ENCODE data around the gene THBS1. TPM values are rescaled to one million over a fixed set of nuclear protein-coding genes. Genes with fewer than 3 reads are reported as not detected.

THBS1 gene
- total RNA-seq, 1 experiment from 2014 or later: 10.1 TPM

DNA sequence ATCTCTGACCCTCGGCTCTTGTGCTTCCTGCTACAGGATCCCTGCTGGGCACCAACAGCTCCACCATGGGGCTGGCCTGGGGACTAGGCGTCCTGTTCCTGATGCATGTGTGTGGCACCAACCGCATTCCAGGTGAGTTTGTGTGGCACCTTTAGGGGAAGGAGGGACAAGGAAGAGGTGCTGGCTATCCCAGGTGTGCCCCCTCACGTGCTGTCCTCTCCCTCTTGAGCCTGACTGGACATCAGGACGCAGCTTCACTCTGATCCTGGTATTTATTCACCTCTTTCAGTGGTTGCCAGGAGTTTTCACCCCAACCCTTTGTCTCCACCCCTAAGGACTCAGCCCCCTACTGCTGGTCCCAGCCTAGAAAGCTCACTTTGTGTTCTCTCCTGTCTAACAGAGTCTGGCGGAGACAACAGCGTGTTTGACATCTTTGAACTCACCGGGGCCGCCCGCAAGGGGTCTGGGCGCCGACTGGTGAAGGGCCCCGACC, 960 bp downstream of the THBS1 start:
- peak; percentile 74 for DNase-seq
- Histone ChIP-seq H3K4me3 (ENCODE audit: insufficient read depth, low read depth, low read length) (peak overlapping the region; percentile 70), H3K27me3 (ENCODE audit: control insufficient read depth, insufficient read depth, low read length) (no peaks in the 10 kb centered on the region), H3K36me3 (replicated peaks; ENCODE audit: control insufficient read depth, insufficient read depth, low read length) (peaks cover 32% of the 10 kb centered on the region)

GRCh38 chr15:39582286-39582976, 1.6 kb downstream of the THBS1 start:
- Histone ChIP-seq H3K36me3 (replicated peaks; ENCODE audit: control insufficient read depth, insufficient read depth, low read length) (peaks cover 34% of the 10 kb centered on the region), H3K27me3 (ENCODE audit: control insufficient read depth, insufficient read depth, low read length) (no peaks in the 10 kb centered on the region), H3K4me3 (ENCODE audit: insufficient read depth, low read depth, low read length) (no peak overlapping the region)
- no peak for DNase-seq

DNA sequence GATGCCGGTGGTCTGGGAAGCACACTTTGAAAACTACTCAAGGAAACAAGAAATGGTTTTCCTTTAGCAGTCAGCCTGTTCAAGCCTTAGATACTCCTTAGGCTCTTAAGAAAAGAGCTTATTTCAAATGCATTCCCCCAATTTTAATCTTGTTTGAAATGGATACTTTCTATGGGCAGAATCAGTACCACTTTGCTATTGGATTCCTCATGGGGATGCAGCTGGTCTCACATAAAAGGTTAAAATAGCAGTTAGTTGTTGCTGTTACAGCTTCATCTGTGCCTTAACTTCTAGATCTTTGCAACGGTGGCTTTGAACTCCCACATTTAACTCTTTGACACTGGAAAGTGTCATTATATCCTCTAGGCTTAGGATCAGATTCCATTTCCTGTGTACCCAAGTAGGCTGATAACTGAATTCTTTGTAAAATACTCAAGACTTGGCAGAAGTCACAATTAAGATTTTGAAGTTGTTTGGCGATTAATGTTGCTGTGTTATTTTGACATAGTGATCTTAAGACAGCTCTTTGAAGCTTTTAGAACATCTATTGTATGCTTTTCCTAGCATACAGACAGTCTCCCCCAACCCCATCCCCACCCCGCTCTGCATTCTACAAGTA, 2.2 kb downstream of the THBS1 start:
- no peak overlapping the region for H3K4me3 ChIP-seq (ENCODE audit: insufficient read depth, low read depth, low read length)
- H3K27me3 ChIP-seq (ENCODE audit: control insufficient read depth, insufficient read depth, low read length): no peaks in the 10 kb centered on the region
- no peak for DNase-seq
- peaks cover 39% of the 10 kb centered on the region for H3K36me3 ChIP-seq (replicated peaks; ENCODE audit: control insufficient read depth, insufficient read depth, low read length)

DNA sequence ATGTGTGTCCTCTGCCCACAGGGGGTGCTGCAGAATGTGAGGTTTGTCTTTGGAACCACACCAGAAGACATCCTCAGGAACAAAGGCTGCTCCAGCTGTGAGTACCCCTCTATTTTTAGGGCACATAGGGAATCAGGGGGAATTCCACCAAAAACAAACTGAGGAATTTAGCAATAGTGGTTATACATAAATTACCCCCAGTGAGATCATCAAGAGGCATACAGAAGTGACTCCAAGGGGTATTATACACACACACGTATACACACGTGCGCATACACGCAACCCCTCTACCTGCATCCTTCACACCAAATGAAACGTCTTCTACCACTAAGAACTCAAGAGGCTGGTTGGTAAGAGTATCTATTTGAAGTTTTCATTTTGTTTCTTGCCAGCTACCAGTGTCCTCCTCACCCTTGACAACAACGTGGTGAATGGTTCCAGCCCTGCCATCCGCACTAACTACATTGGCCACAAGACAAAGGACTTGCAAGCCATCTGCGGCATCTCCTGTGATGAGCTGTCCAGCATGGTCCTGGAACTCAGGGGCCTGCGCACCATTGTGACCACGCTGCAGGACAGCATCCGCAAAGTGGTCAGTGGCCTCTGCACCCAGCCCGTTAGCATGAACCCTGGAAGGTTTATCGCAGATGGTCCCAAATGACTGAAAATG, 2.9 kb downstream of the THBS1 start:
- peaks cover 46% of the 10 kb centered on the region for H3K36me3 ChIP-seq (replicated peaks; ENCODE audit: control insufficient read depth, insufficient read depth, low read length)
- peak; percentile 74 for DNase-seq
- H3K4me3 ChIP-seq (ENCODE audit: insufficient read depth, low read depth, low read length): no peak overlapping the region
- H3K27me3 ChIP-seq (ENCODE audit: control insufficient read depth, insufficient read depth, low read length): no peaks in the 10 kb centered on the region

GRCh38 chr15:39584266-39584659, 3.4 kb downstream of the THBS1 start:
- H3K36me3 ChIP-seq (replicated peaks; ENCODE audit: control insufficient read depth, insufficient read depth, low read length): peaks cover 50% of the 10 kb centered on the region
- H3K4me3 ChIP-seq (ENCODE audit: insufficient read depth, low read depth, low read length): no peak overlapping the region
- no peak for DNase-seq
- H3K27me3 ChIP-seq (ENCODE audit: control insufficient read depth, insufficient read depth, low read length): no peaks in the 10 kb centered on the region

- Histone ChIP-seq H3K4me3 (ENCODE audit: insufficient read depth, low read depth, low read length) (no peak overlapping the region), H3K36me3 (replicated peaks; ENCODE audit: control insufficient read depth, insufficient read depth, low read length) (peaks cover 54% of the 10 kb centered on the region), H3K27me3 (ENCODE audit: control insufficient read depth, insufficient read depth, low read length) (no peaks in the 10 kb centered on the region)
- DNase-seq: no peak
Observed at GRCh38 chr15:39584662-39585388, 3.9 kb downstream of the THBS1 start.

- no peak for DNase-seq
- H3K27me3 ChIP-seq (ENCODE audit: control insufficient read depth, insufficient read depth, low read length): no peaks in the 10 kb centered on the region
- no peak overlapping the region for H3K4me3 ChIP-seq (ENCODE audit: insufficient read depth, low read depth, low read length)
- peaks cover 56% of the 10 kb centered on the region for H3K36me3 ChIP-seq (replicated peaks; ENCODE audit: control insufficient read depth, insufficient read depth, low read length)
Observed at GRCh38 chr15:39585389-39585841, 4.5 kb downstream of the THBS1 start.

GRCh38 chr15:39585871-39586301, 5.0 kb downstream of the THBS1 start:
- Histone ChIP-seq H3K27me3 (ENCODE audit: control insufficient read depth, insufficient read depth, low read length) (no peaks in the 10 kb centered on the region), H3K4me3 (ENCODE audit: insufficient read depth, low read depth, low read length) (no peak overlapping the region), H3K36me3 (replicated peaks; ENCODE audit: control insufficient read depth, insufficient read depth, low read length) (peaks cover 57% of the 10 kb centered on the region)
- no peak for DNase-seq

GRCh38 chr15:39586387-39587095, 5.7 kb downstream of the THBS1 start:
- peaks cover 63% of the 10 kb centered on the region for H3K36me3 ChIP-seq (replicated peaks; ENCODE audit: control insufficient read depth, insufficient read depth, low read length)
- no peak for DNase-seq
- H3K4me3 ChIP-seq (ENCODE audit: insufficient read depth, low read depth, low read length): no peak overlapping the region
- H3K27me3 ChIP-seq (ENCODE audit: control insufficient read depth, insufficient read depth, low read length): no peaks in the 10 kb centered on the region

DNA sequence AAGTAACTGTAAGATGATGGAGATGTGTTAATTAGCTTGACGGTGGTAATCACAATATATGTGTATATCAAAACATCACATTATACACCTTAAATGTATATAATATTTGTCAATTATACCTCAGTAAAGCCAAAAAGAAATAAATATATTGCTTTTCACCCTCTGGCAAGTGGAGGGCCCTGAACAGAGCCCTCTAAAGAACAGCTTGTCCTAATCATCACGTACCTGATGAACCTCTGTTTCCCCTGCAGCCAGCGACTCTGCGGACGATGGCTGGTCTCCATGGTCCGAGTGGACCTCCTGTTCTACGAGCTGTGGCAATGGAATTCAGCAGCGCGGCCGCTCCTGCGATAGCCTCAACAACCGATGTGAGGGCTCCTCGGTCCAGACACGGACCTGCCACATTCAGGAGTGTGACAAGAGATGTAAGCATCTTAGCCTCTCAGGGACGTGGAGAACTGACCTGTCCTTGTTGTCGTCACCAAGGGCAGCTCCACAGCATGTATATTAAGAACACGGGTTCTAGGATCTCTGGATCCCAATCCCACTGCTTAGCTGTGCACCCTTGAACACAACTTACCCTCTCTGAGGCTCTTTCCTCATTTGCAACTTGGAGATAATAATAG, 6.3 kb downstream of the THBS1 start:
- H3K4me3 ChIP-seq (ENCODE audit: insufficient read depth, low read depth, low read length): no peak overlapping the region
- no peaks in the 10 kb centered on the region for H3K27me3 ChIP-seq (ENCODE audit: control insufficient read depth, insufficient read depth, low read length)
- DNase-seq: no peak
- H3K36me3 ChIP-seq (replicated peaks; ENCODE audit: control insufficient read depth, insufficient read depth, low read length): peaks cover 63% of the 10 kb centered on the region

DNA sequence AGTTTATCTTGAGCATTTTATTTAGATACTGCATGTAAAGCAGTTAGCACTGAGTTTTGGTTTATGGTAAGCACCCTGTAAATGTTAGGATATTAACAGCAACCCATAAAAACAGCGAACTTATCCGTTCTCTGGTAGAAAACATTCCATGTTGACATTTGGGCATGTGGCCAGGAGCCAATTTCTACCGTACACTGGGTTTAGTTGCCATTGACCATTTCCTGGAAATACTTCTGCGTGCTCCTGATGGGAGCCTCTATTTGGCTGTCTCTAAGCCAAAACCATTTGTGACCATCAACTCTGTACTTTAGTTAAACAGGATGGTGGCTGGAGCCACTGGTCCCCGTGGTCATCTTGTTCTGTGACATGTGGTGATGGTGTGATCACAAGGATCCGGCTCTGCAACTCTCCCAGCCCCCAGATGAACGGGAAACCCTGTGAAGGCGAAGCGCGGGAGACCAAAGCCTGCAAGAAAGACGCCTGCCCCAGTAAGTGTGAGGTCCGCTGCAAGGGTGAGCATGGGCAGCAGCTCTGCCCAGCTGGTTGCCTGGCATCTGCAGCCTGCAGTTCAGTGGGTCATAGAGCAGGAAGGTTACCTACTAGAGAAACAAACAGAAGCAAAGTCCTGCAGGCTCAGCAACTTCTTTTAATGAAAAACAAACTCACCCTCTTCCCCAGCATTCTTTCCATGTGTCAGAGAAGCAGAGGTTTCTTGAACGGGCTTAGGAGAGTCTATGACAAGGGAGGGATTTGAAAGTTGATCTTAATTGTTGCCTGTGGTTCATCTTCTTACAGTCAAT, 7.1 kb downstream of the THBS1 start:
- no peak overlapping the region for H3K4me3 ChIP-seq (ENCODE audit: insufficient read depth, low read depth, low read length)
- peaks cover 67% of the 10 kb centered on the region for H3K36me3 ChIP-seq (replicated peaks; ENCODE audit: control insufficient read depth, insufficient read depth, low read length)

DNA sequence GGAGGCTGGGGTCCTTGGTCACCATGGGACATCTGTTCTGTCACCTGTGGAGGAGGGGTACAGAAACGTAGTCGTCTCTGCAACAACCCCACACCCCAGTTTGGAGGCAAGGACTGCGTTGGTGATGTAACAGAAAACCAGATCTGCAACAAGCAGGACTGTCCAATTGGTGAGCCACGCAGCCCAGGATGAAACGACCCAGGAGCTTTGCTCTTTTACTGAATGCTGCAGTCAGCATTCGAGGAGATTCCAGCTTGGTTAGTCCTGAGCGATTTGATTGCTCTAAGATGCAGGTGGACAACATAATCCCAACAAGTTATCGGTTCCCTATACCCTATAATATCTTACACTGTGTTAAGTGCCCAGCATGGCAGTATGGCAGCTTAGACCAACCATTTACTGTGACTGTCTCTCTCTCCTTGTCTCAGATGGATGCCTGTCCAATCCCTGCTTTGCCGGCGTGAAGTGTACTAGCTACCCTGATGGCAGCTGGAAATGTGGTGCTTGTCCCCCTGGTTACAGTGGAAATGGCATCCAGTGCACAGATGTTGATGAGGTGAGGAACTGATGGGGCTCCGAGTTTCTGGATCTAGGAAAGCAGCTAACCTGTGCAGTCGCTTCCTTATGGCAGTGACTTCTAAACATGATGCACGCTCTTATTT, 7.8 kb downstream of the THBS1 start:
- Histone ChIP-seq H3K4me3 (ENCODE audit: insufficient read depth, low read depth, low read length) (no peak overlapping the region), H3K36me3 (replicated peaks; ENCODE audit: control insufficient read depth, insufficient read depth, low read length) (peaks cover 70% of the 10 kb centered on the region), H3K27me3 (ENCODE audit: control insufficient read depth, insufficient read depth, low read length) (no peaks in the 10 kb centered on the region)
- DNase-seq: no peak

More for the DNA sequence above, 7.1 kb downstream of the THBS1 start:
- DNase-seq: no peak
- no peaks in the 10 kb centered on the region for H3K27me3 ChIP-seq (ENCODE audit: control insufficient read depth, insufficient read depth, low read length)
